Chondrocyte (in vitro differentiated cells): Measurements from ENCODE around the gene BCL2L13. TPM values are rescaled to one million over a fixed set of nuclear protein-coding genes. Genes with fewer than 3 reads are reported as not detected.

Experiments
- DNase-seq: peaks from one replicate; pipeline ENCODE4 v3.0.0; 2021; ENCODE audit warnings: mixed read lengths, low spot score
- H3K27ac Mint-ChIP-seq: one replicate; pipeline ENCODE4 v1.8.0; 2021; ENCODE audit warnings: mild to moderate bottlenecking, moderate library complexity, mixed read lengths; ENCODE audit not compliant: unreplicated experiment
- H3K27me3 Mint-ChIP-seq: 2 replicates; pipeline ENCODE4 v1.8.0; 2021; ENCODE audit warnings: low read depth, mixed read lengths
- H3K36me3 Mint-ChIP-seq: 2 replicates; pipeline ENCODE4 v1.8.0; 2021; ENCODE audit warnings: low read depth, mixed read lengths
- H3K4me1 Mint-ChIP-seq: 2 replicates; pipeline ENCODE4 v1.8.0; 2021; ENCODE audit warnings: low read depth, mild to moderate bottlenecking, mixed read lengths
- H3K4me3 Mint-ChIP-seq: one replicate; pipeline ENCODE4 v1.8.0; 2021; ENCODE audit warnings: mild to moderate bottlenecking, moderate library complexity, mixed read lengths; ENCODE audit not compliant: unreplicated experiment
- H3K9me3 Mint-ChIP-seq: 2 replicates; pipeline ENCODE4 v1.8.0; 2021; ENCODE audit warnings: low read depth, mixed read lengths
- total RNA-seq: library from RNA; stranded (reverse); gene quantifications from 3 replicates; pipeline ENCODE4 v1.2.1, GENCODE V29; 2021
- TF ChIP-seq, protein P1 (sequence below): fragments of 200-600 bp; sonication (generic); IDR thresholded peaks from 2 replicates; pipeline ENCODE4 v1.5.0; 2021; ENCODE audit warnings: antibody characterized with exemption, mild to moderate bottlenecking, moderate library complexity

Gene BCL2L13
- total RNA-seq, 1 donor from 2014 or later = 39.6 TPM

GRCh38 chr22:17734187-17734586, 95.6 kb downstream of the BCL2L13 start:
- no peaks in the 10 kb centered on the region for H3K27me3 Mint-ChIP-seq
- peaks cover 23% of the 10 kb centered on the region for H3K36me3 Mint-ChIP-seq
- no peak overlapping the region for H3K27ac Mint-ChIP-seq
- TF ChIP-seq, protein P1, sequence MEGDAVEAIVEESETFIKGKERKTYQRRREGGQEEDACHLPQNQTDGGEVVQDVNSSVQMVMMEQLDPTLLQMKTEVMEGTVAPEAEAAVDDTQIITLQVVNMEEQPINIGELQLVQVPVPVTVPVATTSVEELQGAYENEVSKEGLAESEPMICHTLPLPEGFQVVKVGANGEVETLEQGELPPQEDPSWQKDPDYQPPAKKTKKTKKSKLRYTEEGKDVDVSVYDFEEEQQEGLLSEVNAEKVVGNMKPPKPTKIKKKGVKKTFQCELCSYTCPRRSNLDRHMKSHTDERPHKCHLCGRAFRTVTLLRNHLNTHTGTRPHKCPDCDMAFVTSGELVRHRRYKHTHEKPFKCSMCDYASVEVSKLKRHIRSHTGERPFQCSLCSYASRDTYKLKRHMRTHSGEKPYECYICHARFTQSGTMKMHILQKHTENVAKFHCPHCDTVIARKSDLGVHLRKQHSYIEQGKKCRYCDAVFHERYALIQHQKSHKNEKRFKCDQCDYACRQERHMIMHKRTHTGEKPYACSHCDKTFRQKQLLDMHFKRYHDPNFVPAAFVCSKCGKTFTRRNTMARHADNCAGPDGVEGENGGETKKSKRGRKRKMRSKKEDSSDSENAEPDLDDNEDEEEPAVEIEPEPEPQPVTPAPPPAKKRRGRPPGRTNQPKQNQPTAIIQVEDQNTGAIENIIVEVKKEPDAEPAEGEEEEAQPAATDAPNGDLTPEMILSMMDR = no peak
- DNase-seq = no peak
- peaks cover 21% of the 10 kb centered on the region for H3K4me1 Mint-ChIP-seq
- H3K9me3 Mint-ChIP-seq = no peaks in the 10 kb centered on the region
- H3K4me3 Mint-ChIP-seq = no peak overlapping the region

- Mint-ChIP-seq H3K27ac (no peak overlapping the region), H3K4me3 (no peak overlapping the region), H3K4me1 (peaks cover 12% of the 10 kb centered on the region), H3K36me3 (peaks cover 2% of the 10 kb centered on the region), H3K9me3 (no peaks in the 10 kb centered on the region), H3K27me3 (no peaks in the 10 kb centered on the region)
- no peak for DNase-seq
- TF ChIP-seq, protein P1 = no peak
Observed at GRCh38 chr22:17738386-17739128, 100.0 kb downstream of the BCL2L13 start.

DNA sequence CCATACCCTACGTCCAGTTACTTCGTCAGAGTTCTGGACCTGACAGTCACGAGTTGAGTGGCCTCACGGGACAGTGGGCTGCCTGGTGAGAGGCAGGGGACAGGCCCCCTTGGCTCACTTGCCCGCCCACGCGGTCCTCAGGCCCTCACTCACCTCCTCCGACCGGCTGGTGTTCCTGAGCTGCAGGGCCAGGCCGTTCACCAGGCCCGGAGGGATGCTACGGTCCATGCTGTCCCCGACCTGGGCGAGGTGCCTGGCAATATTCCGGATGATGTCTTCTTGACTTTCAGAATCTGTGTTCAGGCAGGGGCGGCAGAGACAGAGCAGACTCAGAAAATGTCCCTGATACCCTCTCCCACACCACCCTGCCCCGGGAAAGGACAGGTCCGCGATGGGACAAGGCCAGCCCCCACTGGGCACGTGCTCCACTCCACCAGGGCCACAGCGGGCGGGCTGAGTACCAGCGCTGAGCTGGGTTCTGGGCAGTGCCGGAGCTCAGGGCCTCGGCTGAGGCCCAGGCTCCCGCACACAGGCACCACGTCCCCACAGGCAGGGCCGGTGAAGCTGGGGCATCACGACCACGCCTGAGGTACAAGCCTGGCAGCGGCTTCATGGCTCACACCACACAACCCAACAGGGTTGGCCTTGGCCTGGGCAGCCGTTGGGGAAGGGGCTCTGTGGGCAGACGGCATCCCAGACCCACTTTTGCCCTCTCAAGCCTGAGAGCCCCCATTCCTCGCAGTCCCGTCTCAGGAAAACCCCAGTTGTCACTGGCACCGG, 100.8 kb downstream of the BCL2L13 start:
- H3K27ac Mint-ChIP-seq = no peak overlapping the region
- TF ChIP-seq, protein P1 = no peak
- H3K27me3 Mint-ChIP-seq = no peaks in the 10 kb centered on the region
- H3K4me3 Mint-ChIP-seq = no peak overlapping the region
- no peak for DNase-seq
- H3K36me3 Mint-ChIP-seq = no peaks in the 10 kb centered on the region
- H3K9me3 Mint-ChIP-seq = no peaks in the 10 kb centered on the region
- H3K4me1 Mint-ChIP-seq = peaks cover 3% of the 10 kb centered on the region

DNA sequence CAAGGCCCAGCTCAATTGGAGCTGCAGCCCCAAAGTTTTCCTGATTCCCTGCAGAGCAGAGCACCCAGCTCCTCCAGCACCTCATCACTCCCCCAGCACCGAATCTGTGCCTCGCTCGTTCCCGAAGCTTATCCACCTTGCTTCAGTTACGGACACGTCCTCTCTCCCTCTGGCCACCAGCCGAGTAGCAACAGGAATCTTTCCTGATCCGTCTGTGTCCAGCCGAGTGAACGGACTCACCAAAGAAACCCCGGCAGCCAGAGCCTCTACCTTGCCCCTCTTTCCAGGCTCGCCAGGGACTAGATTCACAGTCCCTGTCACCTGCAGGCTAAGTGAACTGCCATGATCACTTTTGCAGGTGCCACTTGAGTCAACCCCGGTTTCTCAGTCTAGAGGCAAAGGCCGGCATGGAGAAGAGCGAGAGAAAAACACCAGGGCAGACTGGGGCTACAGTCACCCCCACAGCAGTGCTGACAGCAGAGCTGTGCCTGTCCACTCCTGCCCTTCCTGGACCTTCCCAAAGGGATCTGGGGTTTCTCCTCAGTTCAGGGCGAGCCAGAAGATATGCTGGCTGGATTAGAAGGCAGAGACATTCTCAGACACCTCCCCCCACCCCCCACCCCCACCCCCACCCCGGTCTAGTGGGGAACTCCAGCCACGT, 103.4 kb downstream of the BCL2L13 start:
- no peak for DNase-seq
- H3K27me3 Mint-ChIP-seq = no peaks in the 10 kb centered on the region

DNA sequence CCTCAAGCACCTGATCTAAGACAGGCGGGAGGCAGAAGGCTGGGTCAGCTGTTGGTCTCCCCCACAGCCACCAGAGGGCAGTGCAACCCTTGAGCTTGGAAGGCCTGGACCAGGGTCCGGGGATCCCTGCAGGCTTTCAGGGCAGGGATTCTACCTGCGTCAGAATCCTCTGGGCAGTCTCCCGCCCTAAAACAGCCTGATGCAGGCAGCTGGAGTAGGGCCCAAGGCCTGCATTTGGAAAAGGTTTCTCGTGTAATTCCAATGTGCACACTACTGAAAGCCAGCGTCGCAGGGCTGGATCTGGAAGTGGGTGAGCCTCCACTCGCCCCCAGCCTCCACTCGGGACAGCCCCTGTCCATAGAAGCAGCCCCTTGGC, 104.0 kb downstream of the BCL2L13 start:
- TF ChIP-seq, protein P1 = peak; percentile 87
- no peaks in the 10 kb centered on the region for H3K9me3 Mint-ChIP-seq
- H3K36me3 Mint-ChIP-seq = no peaks in the 10 kb centered on the region
- H3K4me1 Mint-ChIP-seq = no peaks in the 10 kb centered on the region
- DNase-seq = no peak
- no peak overlapping the region for H3K27ac Mint-ChIP-seq
- no peaks in the 10 kb centered on the region for H3K27me3 Mint-ChIP-seq
- H3K4me3 Mint-ChIP-seq = no peak overlapping the region

More for the DNA sequence above, 103.4 kb downstream of the BCL2L13 start:
- Mint-ChIP-seq H3K4me3 (no peak overlapping the region), H3K36me3 (no peaks in the 10 kb centered on the region), H3K4me1 (no peaks in the 10 kb centered on the region), H3K27ac (no peak overlapping the region), H3K9me3 (no peaks in the 10 kb centered on the region)
- TF ChIP-seq, protein P1 = no peak
